ENCODE results near the gene PCBP3.
"Not testable (repeated sequence)": the region's sequence is repeated elsewhere in the genome, so short reads cannot be mapped to it uniquely, and the experiment has no call there.

The PCBP3 gene

DNA sequence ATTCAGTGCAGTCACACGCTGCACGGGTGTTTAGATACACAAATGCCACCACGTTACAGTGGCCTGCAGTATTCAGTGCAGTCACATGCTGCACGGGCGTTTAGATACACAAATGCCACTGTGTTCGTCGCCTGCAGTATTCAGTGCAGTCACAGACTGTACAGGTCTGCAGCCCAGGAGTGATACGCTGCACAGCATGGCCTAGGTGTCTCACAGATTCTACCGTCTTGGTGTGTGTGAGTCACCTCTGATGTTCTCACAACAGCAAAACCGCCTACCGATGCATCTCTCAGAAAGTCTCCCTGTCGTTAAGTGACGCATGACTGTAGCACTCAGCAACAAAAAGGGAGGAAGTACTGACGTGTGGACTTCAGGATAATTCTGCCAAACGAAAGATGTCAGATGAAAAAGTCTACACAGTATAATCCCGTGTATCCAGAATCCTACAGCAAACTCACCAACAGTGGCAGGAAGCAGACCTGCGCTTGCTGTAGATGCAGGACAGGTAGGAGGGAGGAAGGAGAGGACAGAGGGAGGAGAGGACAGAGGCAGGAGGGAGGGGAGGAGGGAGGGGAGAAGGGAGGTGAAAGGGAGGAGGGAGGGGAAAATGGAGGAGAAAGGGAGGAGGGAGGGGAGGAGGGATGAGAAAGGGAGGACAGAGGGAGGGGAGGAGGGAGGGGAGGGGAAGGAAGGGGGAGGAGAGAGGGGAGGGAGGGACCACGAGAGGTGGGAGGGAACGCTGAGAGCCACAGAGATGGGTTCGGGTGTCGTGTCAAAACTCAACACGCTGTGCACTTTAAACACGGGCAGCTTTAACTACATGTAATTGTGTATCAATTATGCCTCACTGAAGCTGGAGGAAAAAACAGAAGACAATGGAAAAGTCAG, 36.3 kb upstream of the PCBP3 start:
- H3K36me3 Mint-ChIP-seq (ENCODE audit: insufficient read depth): no peaks in the 10 kb centered on the region
- ATAC-seq (replicated peaks): peak; percentile 92
- H3K27ac Mint-ChIP-seq: peak overlapping the region in 1 of 2 donors; percentile 94
- peaks cover 3 to 4% of the 10 kb centered on the region in 2 donors for H3K4me1 Mint-ChIP-seq (ENCODE audit: low read depth in 2 of 2)
- DNase-seq: no peak
- H3K27me3 Mint-ChIP-seq: peaks cover 7 to 26% of the 10 kb centered on the region in 2 donors
- H3K9me3 Mint-ChIP-seq: peaks cover 2 to 14% of the 10 kb centered on the region in 2 donors
- peak overlapping the region in 1 of 2 donors; percentile 75 for H3K4me3 Mint-ChIP-seq

DNA sequence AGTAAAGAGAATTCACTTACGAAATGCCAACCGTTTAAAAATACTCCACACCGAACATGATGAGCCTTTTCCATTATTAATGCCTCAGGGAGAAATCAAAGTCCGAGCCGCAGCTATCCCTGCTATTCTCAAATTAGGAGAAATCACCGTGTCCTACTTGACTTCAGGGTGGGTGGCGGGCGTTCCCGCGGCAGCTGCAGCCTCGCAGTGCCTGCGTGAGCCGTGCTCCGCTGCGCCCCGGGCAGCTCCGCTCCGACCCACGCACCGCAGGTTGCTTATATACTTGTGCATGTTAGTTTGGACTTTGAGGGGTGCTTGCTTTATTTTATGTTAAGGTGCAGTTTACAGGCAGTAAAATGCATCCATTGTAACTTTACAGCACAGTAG, 35.6 kb upstream of the PCBP3 start:
- peak overlapping the region in 1 of 2 donors; percentile 94 for H3K27ac Mint-ChIP-seq
- no peak overlapping the region for H3K4me3 Mint-ChIP-seq
- peaks cover 7 to 31% of the 10 kb centered on the region in 2 donors for H3K27me3 Mint-ChIP-seq
- peaks cover 4 to 5% of the 10 kb centered on the region in 2 donors for H3K4me1 Mint-ChIP-seq (ENCODE audit: low read depth in 2 of 2)
- H3K36me3 Mint-ChIP-seq (ENCODE audit: insufficient read depth): no peaks in the 10 kb centered on the region
- ATAC-seq (replicated peaks) (no peak), DNase-seq (no peak)
- H3K9me3 Mint-ChIP-seq: peaks cover 2 to 13% of the 10 kb centered on the region in 2 donors

DNA sequence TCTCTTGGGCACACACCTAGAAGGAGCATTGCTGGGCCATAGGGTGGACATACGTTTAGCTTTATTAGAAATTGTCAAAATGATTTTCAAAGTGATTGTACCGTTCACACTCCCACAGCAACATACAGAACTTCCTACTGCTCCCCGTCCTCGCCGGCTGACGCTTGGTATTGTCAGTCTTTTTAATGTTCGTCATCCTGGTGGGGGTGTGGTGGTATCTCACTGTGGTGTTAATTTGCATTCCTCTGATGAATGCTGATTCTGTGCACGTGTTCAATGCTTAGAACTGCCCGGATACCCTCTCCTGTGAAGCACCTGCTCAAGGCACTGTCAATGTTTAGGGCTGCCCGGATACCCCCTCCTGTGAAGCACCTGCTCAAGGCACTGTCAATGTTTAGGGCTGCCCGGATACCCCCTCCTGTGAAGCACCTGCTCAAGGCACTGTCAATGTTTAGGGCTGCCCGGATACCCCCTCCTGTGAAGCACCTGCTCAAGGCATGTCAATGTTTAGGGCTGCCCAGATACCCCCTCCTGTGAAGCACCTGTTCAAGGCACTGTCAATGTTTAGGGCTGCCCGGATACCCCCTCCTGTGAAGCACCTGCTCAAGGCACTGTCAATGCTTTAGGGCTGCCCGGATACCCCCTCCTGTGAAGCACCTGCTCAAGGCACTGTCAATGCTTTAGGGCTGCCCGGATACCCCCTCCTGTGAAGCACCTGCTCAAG, 34.6 kb upstream of the PCBP3 start:
- peak overlapping the region in 1 of 2 donors; percentile 19 for H3K4me3 Mint-ChIP-seq
- H3K27me3 Mint-ChIP-seq: peaks cover 7 to 31% of the 10 kb centered on the region in 2 donors
- H3K9me3 Mint-ChIP-seq; DNase-seq; H3K36me3 Mint-ChIP-seq (ENCODE audit: insufficient read depth): not testable (repeated sequence)
- peaks cover 4 to 10% of the 10 kb centered on the region in 2 donors for H3K4me1 Mint-ChIP-seq (ENCODE audit: low read depth in 2 of 2)
- H3K27ac Mint-ChIP-seq: peak overlapping the region in 1 of 2 donors; percentile 39
- ATAC-seq (replicated peaks): peak; percentile 63

DNA sequence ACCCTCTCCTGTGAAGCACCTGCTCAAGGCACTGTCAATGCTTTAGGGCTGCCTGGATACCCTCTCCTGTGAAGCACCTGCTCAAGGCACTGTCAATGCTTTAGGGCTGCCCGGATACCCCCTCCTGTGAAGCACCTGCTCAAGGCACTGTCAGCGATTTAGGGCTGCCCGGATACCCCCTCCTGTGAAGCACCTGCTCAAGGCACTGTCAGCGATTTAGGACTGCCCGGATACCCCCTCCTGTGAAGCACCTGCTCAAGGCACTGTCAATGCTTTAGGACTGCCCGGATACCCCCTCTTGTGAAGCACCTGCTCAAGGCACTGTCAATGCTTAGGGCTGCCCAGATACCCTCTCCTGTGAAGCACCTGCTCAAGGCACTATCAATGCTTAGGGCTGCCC, 33.9 kb upstream of the PCBP3 start:
- ATAC-seq (replicated peaks); H3K36me3 Mint-ChIP-seq (ENCODE audit: insufficient read depth); H3K9me3 Mint-ChIP-seq; DNase-seq; H3K4me3 Mint-ChIP-seq: not testable (repeated sequence)
- peaks cover 4 to 10% of the 10 kb centered on the region in 2 donors for H3K4me1 Mint-ChIP-seq (ENCODE audit: low read depth in 2 of 2)
- H3K27me3 Mint-ChIP-seq: peaks cover 7 to 31% of the 10 kb centered on the region in 2 donors
- H3K27ac Mint-ChIP-seq: peak overlapping the region in 1 of 2 donors; percentile 21

DNA sequence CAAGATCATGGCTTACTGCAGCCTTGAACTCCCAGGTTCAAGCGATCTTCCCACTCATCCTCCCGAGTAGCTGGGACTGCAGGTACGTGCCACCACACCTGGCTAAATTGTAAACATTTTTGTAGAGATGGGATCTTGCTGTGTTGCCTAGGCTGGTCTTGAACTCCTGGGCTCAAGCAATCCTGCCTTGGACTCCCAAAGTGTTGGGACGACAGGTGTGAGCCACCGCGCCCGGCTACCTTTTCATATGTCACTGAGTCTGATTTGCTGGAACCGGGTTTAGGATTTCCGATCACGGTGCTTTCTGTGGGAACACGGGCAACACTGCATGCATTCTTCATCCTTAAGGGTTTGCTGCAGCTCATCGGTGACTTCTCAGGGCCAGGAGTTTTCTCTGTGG, 32.2 kb upstream of the PCBP3 start:
- Mint-ChIP-seq H3K27ac (no peak overlapping the region), H3K27me3 (peaks cover 7 to 31% of the 10 kb centered on the region in 2 donors), H3K9me3 (peaks cover 0 to 2% of the 10 kb centered on the region in 2 donors), H3K4me3 (no peak overlapping the region), H3K4me1 (ENCODE audit: low read depth in 2 of 2) (peaks cover 19 to 27% of the 10 kb centered on the region in 2 donors), H3K36me3 (ENCODE audit: insufficient read depth) (peaks cover 8% of the 10 kb centered on the region)
- DNase-seq: no peak
- ATAC-seq (replicated peaks): no peak

DNA sequence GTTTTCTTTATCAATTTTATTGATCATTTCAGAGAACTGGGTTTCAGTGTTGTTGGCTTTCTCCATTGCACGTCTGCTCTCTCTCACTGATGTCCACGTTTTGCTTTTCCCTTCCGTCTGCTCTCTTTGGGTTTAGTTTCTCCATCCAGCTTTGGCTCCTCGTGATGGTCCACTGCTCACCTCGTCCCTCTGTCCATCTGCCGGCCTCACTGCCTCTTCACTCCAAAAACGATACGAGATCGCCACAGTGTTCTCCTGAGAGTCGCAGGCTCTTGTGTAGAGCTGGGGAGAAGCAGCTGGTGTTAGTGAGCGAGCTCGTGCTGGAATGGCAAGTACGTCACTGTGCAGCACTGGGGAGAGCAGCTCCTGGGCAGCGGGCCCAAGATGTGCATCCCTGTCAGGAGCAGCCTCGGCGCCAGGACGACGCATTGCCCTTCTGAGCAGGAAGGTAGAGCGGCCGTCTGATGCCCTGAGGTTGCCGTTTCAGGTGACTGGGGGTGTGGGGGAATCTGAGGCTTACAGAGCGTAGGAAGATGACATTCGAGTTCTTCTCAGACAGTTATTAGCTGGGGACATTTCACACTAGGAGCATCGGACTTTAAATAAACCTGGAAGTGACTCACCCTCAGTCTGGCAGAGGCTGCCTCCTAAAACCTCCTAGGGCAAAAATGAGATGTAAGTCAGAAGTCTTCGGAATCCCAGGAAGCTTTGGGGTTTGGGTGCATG, 31.4 kb upstream of the PCBP3 start:
- Mint-ChIP-seq H3K9me3 (peaks cover 0 to 2% of the 10 kb centered on the region in 2 donors), H3K4me1 (ENCODE audit: low read depth in 2 of 2) (peaks cover 27 to 33% of the 10 kb centered on the region in 2 donors), H3K27me3 (peaks cover 7 to 31% of the 10 kb centered on the region in 2 donors), H3K4me3 (no peak overlapping the region), H3K27ac (peak overlapping the region; percentile 16 to 65), H3K36me3 (ENCODE audit: insufficient read depth) (peaks cover 10% of the 10 kb centered on the region)
- ATAC-seq (replicated peaks) (no peak), DNase-seq (no peak)

DNA sequence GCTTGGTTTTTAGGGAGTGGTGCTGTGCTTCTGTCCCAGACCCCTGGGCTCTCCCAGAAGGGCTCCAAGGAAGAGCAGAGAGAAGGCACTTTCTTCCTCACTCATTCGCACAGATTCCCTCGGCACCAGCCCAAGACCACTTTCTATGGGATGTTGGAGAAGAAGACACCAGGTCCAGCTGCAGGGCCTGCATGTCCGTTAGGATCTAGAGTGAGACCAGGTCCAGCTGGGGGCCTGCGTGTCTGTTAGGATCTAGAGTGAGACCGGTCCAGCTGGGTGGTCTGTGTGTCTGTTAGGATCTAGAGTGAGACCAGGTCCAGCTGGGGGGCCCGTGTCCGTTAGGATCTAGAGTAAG, 30.9 kb upstream of the PCBP3 start:
- Mint-ChIP-seq H3K27ac (peak overlapping the region; percentile 16 to 65), H3K4me1 (ENCODE audit: low read depth in 2 of 2) (peaks cover 24 to 35% of the 10 kb centered on the region in 2 donors), H3K27me3 (peaks cover 7 to 31% of the 10 kb centered on the region in 2 donors)
- not testable (repeated sequence) for H3K9me3 Mint-ChIP-seq; DNase-seq; ATAC-seq (replicated peaks); H3K36me3 Mint-ChIP-seq (ENCODE audit: insufficient read depth); H3K4me3 Mint-ChIP-seq

DNA sequence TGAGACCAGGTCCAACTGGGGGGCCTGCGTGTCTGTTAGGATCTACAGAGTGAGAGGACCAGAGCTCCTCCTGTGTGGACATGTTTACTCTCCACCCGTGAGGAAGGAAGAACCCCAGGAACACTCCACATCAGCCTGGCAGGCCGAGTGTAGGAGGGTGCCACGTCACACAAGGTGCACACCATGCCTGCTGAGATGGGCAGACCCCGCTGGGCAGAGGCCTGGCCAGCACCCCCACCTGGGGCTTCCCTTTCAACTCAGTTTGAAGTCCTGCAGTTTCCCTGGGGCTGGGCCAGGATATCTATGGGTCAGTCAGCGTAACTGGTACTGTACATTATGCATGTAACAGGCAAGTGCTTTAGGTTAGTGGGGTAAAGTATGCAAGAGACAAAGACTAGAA, 30.1 kb upstream of the PCBP3 start:
- DNase-seq (no peak), ATAC-seq (replicated peaks) (no peak)
- peaks cover 24 to 35% of the 10 kb centered on the region in 2 donors for H3K4me1 Mint-ChIP-seq (ENCODE audit: low read depth in 2 of 2)
- H3K4me3 Mint-ChIP-seq: peak overlapping the region; percentile 11 to 21
- H3K27me3 Mint-ChIP-seq: peaks cover 7 to 29% of the 10 kb centered on the region in 2 donors
- peaks cover 10% of the 10 kb centered on the region for H3K36me3 Mint-ChIP-seq (ENCODE audit: insufficient read depth)
- no peaks in the 10 kb centered on the region for H3K9me3 Mint-ChIP-seq
- H3K27ac Mint-ChIP-seq: peak overlapping the region; percentile 84 to 92

DNA sequence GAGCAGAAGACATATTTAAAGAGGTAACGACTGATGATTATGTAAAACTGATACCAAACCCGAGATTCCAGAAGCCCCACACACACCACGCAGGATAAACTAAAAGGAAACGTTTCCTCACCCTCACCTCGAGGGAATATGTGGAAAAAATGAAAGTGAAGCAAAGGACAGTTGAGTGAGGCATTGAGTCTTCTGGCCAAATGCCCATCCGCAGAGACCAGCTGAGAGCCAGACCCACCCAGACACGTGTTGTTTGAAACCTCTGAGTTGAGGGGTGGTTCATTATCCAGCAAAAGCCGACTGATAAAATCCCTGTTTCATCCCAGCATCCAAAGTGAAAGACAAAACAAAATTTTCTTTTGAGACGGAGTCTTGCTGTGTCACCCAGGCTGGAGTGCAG, 29.6 kb upstream of the PCBP3 start:
- Mint-ChIP-seq H3K36me3 (ENCODE audit: insufficient read depth) (peaks cover 10% of the 10 kb centered on the region), H3K9me3 (no peaks in the 10 kb centered on the region), H3K27me3 (peaks cover 7 to 25% of the 10 kb centered on the region in 2 donors), H3K27ac (peak overlapping the region; percentile 84 to 92), H3K4me3 (peak overlapping the region; percentile 11 to 36), H3K4me1 (ENCODE audit: low read depth in 2 of 2) (peaks cover 24 to 35% of the 10 kb centered on the region in 2 donors)
- no peak for DNase-seq
- ATAC-seq (replicated peaks): no peak

DNA sequence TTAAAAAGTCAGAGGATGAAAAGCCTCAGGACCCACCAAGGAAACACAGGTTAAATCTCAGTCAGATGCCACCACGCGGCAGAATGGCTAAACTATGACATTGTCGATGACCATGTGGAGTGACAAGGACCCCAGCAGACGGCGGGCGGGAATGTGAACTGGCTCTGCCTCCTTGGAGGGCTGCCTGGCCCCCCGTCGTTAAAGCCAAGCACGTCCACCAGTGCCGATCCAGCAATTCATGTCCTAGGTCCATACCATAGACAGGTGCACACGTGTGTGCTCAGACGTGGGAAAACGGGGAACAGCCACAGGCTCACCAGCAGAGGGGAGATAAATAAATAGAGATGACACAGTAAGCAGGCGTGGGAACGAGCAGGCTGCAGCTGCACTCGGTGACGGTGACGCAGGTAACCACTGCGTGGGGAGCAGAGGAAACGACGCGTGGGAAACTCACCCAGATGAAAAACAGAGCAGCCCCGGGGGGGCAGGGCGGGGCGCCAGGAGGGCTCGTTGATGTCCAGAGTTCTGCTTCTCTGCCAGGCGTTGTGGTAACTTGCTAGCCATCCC, 28.3 kb upstream of the PCBP3 start:
- ATAC-seq (replicated peaks): peak; percentile 94

DNA sequence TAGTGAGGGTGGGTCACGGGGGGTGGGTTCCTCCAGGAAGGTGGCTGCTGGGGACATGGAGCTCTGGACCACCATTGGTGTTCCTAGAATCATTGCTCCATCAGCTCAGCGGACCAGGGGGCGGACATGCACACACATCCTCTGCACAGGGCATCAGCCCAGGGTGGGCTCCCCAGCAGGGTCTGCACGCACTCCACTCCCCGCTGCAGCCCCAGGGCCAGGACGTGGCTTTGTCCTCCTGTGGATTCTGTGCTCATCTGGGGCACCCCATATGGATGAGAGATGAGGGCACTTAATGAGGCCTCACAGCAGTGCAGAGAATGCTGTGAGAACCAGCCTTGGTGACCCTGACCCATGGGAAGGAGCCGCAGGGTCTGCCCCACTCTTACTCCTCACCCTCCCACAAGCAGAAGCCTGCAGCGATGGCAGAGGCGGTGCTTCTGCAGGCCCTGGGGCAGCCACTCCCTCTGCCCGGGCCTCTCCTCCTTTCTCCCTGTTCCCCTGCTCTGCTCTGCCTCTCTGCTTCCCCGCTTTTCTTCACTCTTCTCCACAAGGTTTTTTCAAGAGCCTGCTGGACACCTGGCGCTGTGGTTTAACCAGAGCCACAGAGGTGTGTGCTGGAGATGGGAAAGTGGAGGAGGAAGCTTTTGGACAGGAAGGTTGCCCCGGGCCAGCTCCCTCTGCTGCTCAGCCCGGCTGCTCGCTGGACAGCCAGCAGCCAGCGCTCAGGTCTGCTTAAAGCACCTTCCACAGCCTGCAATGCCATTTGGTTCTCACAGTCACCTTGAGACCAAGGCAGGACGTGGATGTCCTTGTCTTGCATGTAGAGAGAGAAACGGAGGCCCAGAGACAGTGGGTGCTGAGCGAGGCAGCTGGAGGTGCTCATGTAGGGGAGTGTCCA, 26.3 kb upstream of the PCBP3 start:
- Mint-ChIP-seq H3K4me1 (ENCODE audit: low read depth in 2 of 2) (peaks cover 24 to 34% of the 10 kb centered on the region in 2 donors), H3K27ac (peak overlapping the region; percentile 84 to 92), H3K36me3 (ENCODE audit: insufficient read depth) (peaks cover 10% of the 10 kb centered on the region), H3K9me3 (no peaks in the 10 kb centered on the region), H3K4me3 (peak overlapping the region; percentile 76 to 86), H3K27me3 (peaks cover 7 to 16% of the 10 kb centered on the region in 2 donors)
- DNase-seq: no peak
- no peak for ATAC-seq (replicated peaks)

More for the DNA sequence above, 28.3 kb upstream of the PCBP3 start:
- peaks cover 24 to 35% of the 10 kb centered on the region in 2 donors for H3K4me1 Mint-ChIP-seq (ENCODE audit: low read depth in 2 of 2)
- no peaks in the 10 kb centered on the region for H3K9me3 Mint-ChIP-seq
- H3K4me3 Mint-ChIP-seq: peak overlapping the region; percentile 76 to 86
- DNase-seq: peak; percentile 82 to 83 (median 83)
- H3K27ac Mint-ChIP-seq: peak overlapping the region; percentile 84 to 92
- peaks cover 13 to 29% of the 10 kb centered on the region in 2 donors for H3K27me3 Mint-ChIP-seq
- H3K36me3 Mint-ChIP-seq (ENCODE audit: insufficient read depth): peaks cover 10% of the 10 kb centered on the region

DNA sequence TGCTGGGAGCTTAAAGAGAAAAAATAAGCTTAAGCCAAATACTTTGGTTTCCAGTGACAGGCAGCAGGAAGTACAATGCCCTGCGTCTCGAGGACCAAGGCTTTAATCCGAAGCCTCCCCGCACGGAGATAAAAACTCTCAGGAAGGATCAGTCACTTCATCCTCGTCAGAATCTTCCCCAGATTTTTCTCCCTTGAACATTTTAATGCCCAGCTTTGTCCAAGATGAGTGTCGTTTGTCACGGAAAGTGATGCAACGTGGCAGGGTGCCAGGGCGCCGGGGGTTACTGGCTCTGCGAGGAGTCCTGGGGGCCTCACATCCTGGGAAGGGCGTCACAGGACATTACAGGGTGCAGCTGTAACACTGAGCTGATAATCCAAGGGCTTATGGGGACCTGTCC, 25.2 kb upstream of the PCBP3 start:
- Mint-ChIP-seq H3K4me1 (ENCODE audit: low read depth in 2 of 2) (peaks cover 24 to 32% of the 10 kb centered on the region in 2 donors), H3K9me3 (no peaks in the 10 kb centered on the region), H3K36me3 (ENCODE audit: insufficient read depth) (peaks cover 10% of the 10 kb centered on the region), H3K27me3 (peaks cover 11 to 17% of the 10 kb centered on the region in 2 donors), H3K4me3 (no peak overlapping the region), H3K27ac (peak overlapping the region; percentile 17 to 84)
- DNase-seq: no peak
- ATAC-seq (replicated peaks): no peak

All from effector memory CD8-positive, alpha-beta T cell (primary cell).